Neural progenitor cell (in vitro differentiated cells): Measurements from ENCODE around the gene GLIPR1L2. TPM values are rescaled to one million over a fixed set of nuclear protein-coding genes. Genes with fewer than 3 reads are reported as not detected.

Experiments
- DNase-seq: peaks from one replicate; pipeline ENCODE4 v3.0.0-alpha.2; 2016; ENCODE audit warnings: low spot score
- H2AFZ ChIP-seq: fragments of 200-600 bp; sonication (generic); replicated peaks from 2 replicates; pipeline ENCODE4 v1.6.1; 2016; ENCODE audit warnings: antibody characterized with exemption
- H3F3A ChIP-seq: fragments of 200-600 bp; sonication (generic); 2 replicates; pipeline ENCODE4 v1.6.1; 2016; ENCODE audit warnings: antibody characterized with exemption, low read depth
- H3K27ac ChIP-seq: fragments of 200-600 bp; sonication (generic); 2 replicates; pipeline ENCODE4 v1.5.1; 2016; ENCODE audit warnings: mild to moderate bottlenecking
- H3K27me3 ChIP-seq: fragments of 200-600 bp; sonication (generic); 2 replicates; pipeline ENCODE4 v1.6.1; 2016; ENCODE audit warnings: mild to moderate bottlenecking, moderate library complexity
- H3K36me3 ChIP-seq: fragments of 200-600 bp; sonication (generic); 2 replicates; pipeline ENCODE4 v1.5.1; 2016
- H3K4me1 ChIP-seq: fragments of 200-600 bp; sonication (generic); 2 replicates; pipeline ENCODE4 v1.6.1; 2016; ENCODE audit warnings: mixed run types
- H3K4me2 ChIP-seq: fragments of 200-600 bp; sonication (generic); 2 replicates; pipeline ENCODE4 v1.6.1; 2016
- H3K4me3 ChIP-seq: fragments of 200-600 bp; sonication (generic); 2 replicates; pipeline ENCODE4 v1.5.1; 2016
- H3K79me2 ChIP-seq: fragments of 200-600 bp; sonication (generic); 2 replicates; pipeline ENCODE4 v1.6.1; 2016; ENCODE audit warnings: low read depth
- H3K9ac ChIP-seq: fragments of 200-600 bp; sonication (generic); 2 replicates; pipeline ENCODE4 v1.6.1; 2016
- H3K9me3 ChIP-seq: fragments of 200-600 bp; sonication (generic); 2 replicates; pipeline ENCODE4 v1.5.1; 2016; ENCODE audit warnings: low read depth
- H4K20me1 ChIP-seq: fragments of 200-600 bp; sonication (generic); 2 replicates; pipeline ENCODE4 v1.6.1; 2016; ENCODE audit warnings: low read depth
- H3K27ac Mint-ChIP-seq: 3 replicates; pipeline ENCODE4 v1.8.0; 2021; ENCODE audit warnings: mixed read lengths
- H3K27me3 Mint-ChIP-seq: 2 replicates; pipeline ENCODE4 v1.8.0; 2022; ENCODE audit warnings: low read depth, mild to moderate bottlenecking, inconsistent platforms, moderate library complexity, mixed read lengths; ENCODE audit not compliant: insufficient read depth
- H3K36me3 Mint-ChIP-seq: 3 replicates; pipeline ENCODE4 v1.8.0; 2021; ENCODE audit warnings: mixed read lengths
- H3K4me1 Mint-ChIP-seq: 3 replicates; pipeline ENCODE4 v1.8.0; 2021; ENCODE audit warnings: mixed read lengths
- H3K4me3 Mint-ChIP-seq: 3 replicates; pipeline ENCODE4 v1.8.0; 2021; ENCODE audit warnings: mild to moderate bottlenecking, moderate library complexity, mixed read lengths
- H3K9me3 Mint-ChIP-seq: 3 replicates; pipeline ENCODE4 v1.8.0; 2020; ENCODE audit warnings: mixed read lengths
- EZH2 ChIP-seq: fragments of 200-600 bp; sonication (generic); IDR thresholded peaks from 2 replicates; pipeline ENCODE4 v1.6.1; 2017; ENCODE audit warnings: antibody characterized with exemption, mild to moderate bottlenecking, moderate library complexity
- EZH2phosphoT487 ChIP-seq: fragments of 200-600 bp; sonication (generic); IDR thresholded peaks from 2 replicates; pipeline ENCODE4 v1.6.1; 2017; ENCODE audit warnings: antibody characterized with exemption
- total RNA-seq: library from RNA; depleted of rRNA; stranded (reverse); fragments of >200 nt; gene quantifications from 2 replicates; pipeline ENCODE4 v1.2.3, GENCODE V29; 2015; ENCODE audit warnings: low replicate concordance
- TF ChIP-seq, protein P1 (sequence below): fragments of 200-600 bp; sonication (generic); IDR thresholded peaks from 2 replicates; pipeline ENCODE4 v1.5.1; 2017; ENCODE audit warnings: antibody characterized with exemption, mild to moderate bottlenecking

Gene GLIPR1L2
- total RNA-seq, 1 donor from 2014 or later, result not detected

DNA sequence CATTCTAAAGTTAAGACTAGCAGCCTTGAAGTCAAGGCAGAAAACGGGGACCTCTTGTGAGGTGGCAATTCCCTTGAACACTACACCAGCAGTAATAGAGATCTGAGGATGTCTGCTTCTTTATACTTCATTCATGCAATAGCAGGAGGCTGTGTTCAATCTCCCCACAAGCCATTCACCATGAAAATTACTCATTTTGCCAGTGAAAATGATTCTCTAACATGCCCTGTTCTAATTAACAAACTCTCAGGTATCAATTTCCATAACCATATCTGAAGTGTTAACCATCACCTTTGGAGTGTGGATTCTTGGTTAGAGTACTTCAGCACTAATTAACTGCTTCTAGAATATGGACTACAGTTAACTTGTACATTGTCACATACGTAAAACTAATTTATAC, 86.2 kb downstream of the GLIPR1L2 start:
- no peaks in the 10 kb centered on the region for H3K9me3 ChIP-seq
- H3K4me3 Mint-ChIP-seq, result no peak overlapping the region
- H2AFZ ChIP-seq, result no peak overlapping the region
- no peak for DNase-seq
- no peaks in the 10 kb centered on the region for H3K79me2 ChIP-seq
- no peak overlapping the region for H3K4me3 ChIP-seq
- H3K4me2 ChIP-seq, result no peak overlapping the region
- H3K9ac ChIP-seq, result no peak overlapping the region
- H3F3A ChIP-seq, result no peaks in the 10 kb centered on the region
- H4K20me1 ChIP-seq, result no peaks in the 10 kb centered on the region
- H3K36me3 Mint-ChIP-seq, result no peaks in the 10 kb centered on the region
- H3K27ac Mint-ChIP-seq, result no peak overlapping the region
- H3K27ac ChIP-seq, result no peak overlapping the region
- peaks cover 14% of the 10 kb centered on the region for H3K4me1 Mint-ChIP-seq
- no peaks in the 10 kb centered on the region for H3K9me3 Mint-ChIP-seq
- H3K27me3 ChIP-seq, result no peaks in the 10 kb centered on the region
- no peaks in the 10 kb centered on the region for H3K36me3 ChIP-seq
- peaks cover 4% of the 10 kb centered on the region for H3K27me3 Mint-ChIP-seq
- no peak for TF ChIP-seq EZH2phosphoT487
- TF ChIP-seq EZH2, result no peak
- TF ChIP-seq, protein P1, sequence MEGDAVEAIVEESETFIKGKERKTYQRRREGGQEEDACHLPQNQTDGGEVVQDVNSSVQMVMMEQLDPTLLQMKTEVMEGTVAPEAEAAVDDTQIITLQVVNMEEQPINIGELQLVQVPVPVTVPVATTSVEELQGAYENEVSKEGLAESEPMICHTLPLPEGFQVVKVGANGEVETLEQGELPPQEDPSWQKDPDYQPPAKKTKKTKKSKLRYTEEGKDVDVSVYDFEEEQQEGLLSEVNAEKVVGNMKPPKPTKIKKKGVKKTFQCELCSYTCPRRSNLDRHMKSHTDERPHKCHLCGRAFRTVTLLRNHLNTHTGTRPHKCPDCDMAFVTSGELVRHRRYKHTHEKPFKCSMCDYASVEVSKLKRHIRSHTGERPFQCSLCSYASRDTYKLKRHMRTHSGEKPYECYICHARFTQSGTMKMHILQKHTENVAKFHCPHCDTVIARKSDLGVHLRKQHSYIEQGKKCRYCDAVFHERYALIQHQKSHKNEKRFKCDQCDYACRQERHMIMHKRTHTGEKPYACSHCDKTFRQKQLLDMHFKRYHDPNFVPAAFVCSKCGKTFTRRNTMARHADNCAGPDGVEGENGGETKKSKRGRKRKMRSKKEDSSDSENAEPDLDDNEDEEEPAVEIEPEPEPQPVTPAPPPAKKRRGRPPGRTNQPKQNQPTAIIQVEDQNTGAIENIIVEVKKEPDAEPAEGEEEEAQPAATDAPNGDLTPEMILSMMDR, result no peak
- no peaks in the 10 kb centered on the region for H3K4me1 ChIP-seq

DNA sequence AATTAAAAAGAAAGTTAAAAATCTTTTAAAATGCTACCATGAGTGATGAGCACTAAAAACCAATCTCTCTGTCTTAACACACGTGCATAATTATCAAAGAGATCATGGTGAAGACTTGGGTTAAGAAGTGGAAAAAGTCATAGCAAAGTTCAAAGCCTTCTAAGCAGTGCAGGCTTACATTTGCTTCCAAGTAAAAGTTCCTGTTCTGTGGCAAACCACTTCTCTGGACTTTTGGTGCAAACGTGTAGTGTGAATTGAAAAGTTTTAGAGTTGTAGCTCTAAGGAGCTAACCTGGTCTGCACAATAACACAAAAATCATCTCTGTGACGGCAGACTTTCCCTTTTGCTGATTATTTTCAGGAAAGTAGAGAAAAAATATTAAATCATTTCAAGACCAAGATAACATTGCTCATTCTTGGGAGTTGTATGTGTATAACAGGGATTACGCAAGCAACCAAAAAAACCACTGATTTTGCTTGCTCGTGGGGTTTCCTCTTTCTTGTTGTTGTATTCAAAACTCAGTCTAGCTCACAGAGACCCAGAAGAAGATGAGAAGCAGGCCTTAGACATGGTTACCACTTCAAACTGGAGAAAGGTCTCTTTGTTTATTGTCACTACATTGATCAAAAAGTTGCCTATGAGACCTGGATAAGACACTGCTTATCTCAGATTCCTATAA, 87.4 kb downstream of the GLIPR1L2 start:
- Mint-ChIP-seq H3K4me3 (no peak overlapping the region), H3K27me3 (peaks cover 4% of the 10 kb centered on the region), H3K36me3 (no peaks in the 10 kb centered on the region), H3K9me3 (no peaks in the 10 kb centered on the region), H3K27ac (no peak overlapping the region), H3K4me1 (peaks cover 14% of the 10 kb centered on the region)
- H3K4me2 ChIP-seq, result no peak overlapping the region
- H3F3A ChIP-seq, result no peaks in the 10 kb centered on the region
- no peaks in the 10 kb centered on the region for H3K27me3 ChIP-seq
- no peak overlapping the region for H2AFZ ChIP-seq
- no peaks in the 10 kb centered on the region for H3K4me1 ChIP-seq
- no peak for DNase-seq
- H3K79me2 ChIP-seq, result no peaks in the 10 kb centered on the region
- H3K9ac ChIP-seq, result no peak overlapping the region
- TF ChIP-seq, protein P1, result no peak
- TF ChIP-seq EZH2, result no peak
- TF ChIP-seq EZH2phosphoT487, result no peak
- no peaks in the 10 kb centered on the region for H3K9me3 ChIP-seq
- H4K20me1 ChIP-seq, result no peaks in the 10 kb centered on the region
- no peaks in the 10 kb centered on the region for H3K36me3 ChIP-seq
- no peak overlapping the region for H3K27ac ChIP-seq
- H3K4me3 ChIP-seq, result no peak overlapping the region

DNA sequence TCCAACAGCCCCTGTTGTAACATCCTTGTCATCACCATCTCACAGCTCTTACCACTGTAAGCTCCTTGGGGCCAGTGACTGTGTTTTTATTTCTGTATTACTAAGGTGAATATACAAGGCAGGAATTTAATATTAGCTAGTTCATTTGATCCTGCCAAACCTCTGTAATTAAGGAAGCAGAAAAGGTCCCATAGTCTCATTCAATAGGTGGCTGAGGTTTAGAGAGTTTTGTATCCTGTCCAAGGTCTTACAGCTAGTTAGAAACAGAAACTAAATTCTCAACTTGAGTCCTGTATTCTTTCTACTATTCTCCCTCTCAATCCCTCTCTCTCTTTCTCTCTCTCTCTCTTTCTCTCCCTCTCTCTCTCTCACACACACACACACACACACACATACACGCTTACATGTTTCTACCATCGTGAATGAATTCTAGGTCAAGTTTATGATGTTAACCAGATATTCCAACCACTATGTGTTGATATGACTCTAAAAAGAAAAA, 89.1 kb downstream of the GLIPR1L2 start:
- H3F3A ChIP-seq, result no peaks in the 10 kb centered on the region
- H3K36me3 Mint-ChIP-seq, result no peaks in the 10 kb centered on the region
- no peak overlapping the region for H3K27ac Mint-ChIP-seq
- H3K9me3 ChIP-seq, result no peaks in the 10 kb centered on the region
- H3K27me3 Mint-ChIP-seq, result peaks cover 4% of the 10 kb centered on the region
- no peaks in the 10 kb centered on the region for H3K4me1 ChIP-seq
- H3K9me3 Mint-ChIP-seq, result no peaks in the 10 kb centered on the region
- H3K4me3 Mint-ChIP-seq, result no peak overlapping the region
- H3K27ac ChIP-seq, result no peak overlapping the region
- no peak for DNase-seq
- H3K4me2 ChIP-seq, result no peak overlapping the region
- H4K20me1 ChIP-seq, result no peaks in the 10 kb centered on the region
- no peaks in the 10 kb centered on the region for H3K79me2 ChIP-seq
- H3K36me3 ChIP-seq, result no peaks in the 10 kb centered on the region
- peaks cover 14% of the 10 kb centered on the region for H3K4me1 Mint-ChIP-seq
- H3K27me3 ChIP-seq, result no peaks in the 10 kb centered on the region
- no peak overlapping the region for H3K9ac ChIP-seq
- no peak overlapping the region for H2AFZ ChIP-seq
- no peak for TF ChIP-seq EZH2
- TF ChIP-seq EZH2phosphoT487, result no peak
- TF ChIP-seq, protein P1, result no peak
- no peak overlapping the region for H3K4me3 ChIP-seq
